Fibroblast of mammary gland (primary cell): Measurements from ENCODE around the gene ATF7IP2.
A peak's percentile ranks its signal among the peaks of the same experiment; 100 is the strongest.
"Not testable (repeated sequence)": the region's sequence is repeated elsewhere in the genome, so short reads cannot be mapped to it uniquely, and the experiment has no call there.

Source experiments
- DNase-seq: peaks from one replicate; pipeline ENCODE4 v3.0.0-alpha.2; 2010; ENCODE audit warnings: low read depth
- H3K4me3 ChIP-seq: 2 replicates; pipeline ENCODE4 v1.5.1; 2011; ENCODE audit warnings: low read depth, mild to moderate bottlenecking, low read length, moderate library complexity; ENCODE audit not compliant: control insufficient read depth
- CTCF ChIP-seq: conservative IDR thresholded peaks from 2 replicates; pipeline ENCODE4 v1.5.1; 2011; ENCODE audit warnings: low read depth, low read length, inconsistent platforms; ENCODE audit not compliant: control insufficient read depth, insufficient read depth

Gene ATF7IP2, protein sequence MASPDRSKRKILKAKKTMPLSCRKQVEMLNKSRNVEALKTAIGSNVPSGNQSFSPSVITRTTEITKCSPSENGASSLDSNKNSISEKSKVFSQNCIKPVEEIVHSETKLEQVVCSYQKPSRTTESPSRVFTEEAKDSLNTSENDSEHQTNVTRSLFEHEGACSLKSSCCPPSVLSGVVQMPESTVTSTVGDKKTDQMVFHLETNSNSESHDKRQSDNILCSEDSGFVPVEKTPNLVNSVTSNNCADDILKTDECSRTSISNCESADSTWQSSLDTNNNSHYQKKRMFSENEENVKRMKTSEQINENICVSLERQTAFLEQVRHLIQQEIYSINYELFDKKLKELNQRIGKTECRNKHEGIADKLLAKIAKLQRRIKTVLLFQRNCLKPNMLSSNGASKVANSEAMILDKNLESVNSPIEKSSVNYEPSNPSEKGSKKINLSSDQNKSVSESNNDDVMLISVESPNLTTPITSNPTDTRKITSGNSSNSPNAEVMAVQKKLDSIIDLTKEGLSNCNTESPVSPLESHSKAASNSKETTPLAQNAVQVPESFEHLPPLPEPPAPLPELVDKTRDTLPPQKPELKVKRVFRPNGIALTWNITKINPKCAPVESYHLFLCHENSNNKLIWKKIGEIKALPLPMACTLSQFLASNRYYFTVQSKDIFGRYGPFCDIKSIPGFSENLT

GRCh38 chr16:10385725-10386516, at the start of gene ATF7IP2:
TSS of gene ATF7IP2 (plus strand) at chr16:10386061. CDS start at chr16:10430621, 44,560 bp downstream.
- DNase-seq = peak; percentile 84
- TF ChIP-seq CTCF = no peak
- H3K4me3 ChIP-seq = peak within 1 kb of the TSS; percentile 79

GRCh38 chr16:10338426-10338825, 47.4 kb upstream of the ATF7IP2 start:
- DNase-seq = no peak

GRCh38 chr16:10339777-10340732, 45.8 kb upstream of the ATF7IP2 start:
- no peak overlapping the region for H3K4me3 ChIP-seq
- no peak for DNase-seq
- TF ChIP-seq CTCF = no peak

More at GRCh38 chr16:10338426-10338825, 47.4 kb upstream of the ATF7IP2 start:
- no peak for TF ChIP-seq CTCF
- no peak overlapping the region for H3K4me3 ChIP-seq

DNA sequence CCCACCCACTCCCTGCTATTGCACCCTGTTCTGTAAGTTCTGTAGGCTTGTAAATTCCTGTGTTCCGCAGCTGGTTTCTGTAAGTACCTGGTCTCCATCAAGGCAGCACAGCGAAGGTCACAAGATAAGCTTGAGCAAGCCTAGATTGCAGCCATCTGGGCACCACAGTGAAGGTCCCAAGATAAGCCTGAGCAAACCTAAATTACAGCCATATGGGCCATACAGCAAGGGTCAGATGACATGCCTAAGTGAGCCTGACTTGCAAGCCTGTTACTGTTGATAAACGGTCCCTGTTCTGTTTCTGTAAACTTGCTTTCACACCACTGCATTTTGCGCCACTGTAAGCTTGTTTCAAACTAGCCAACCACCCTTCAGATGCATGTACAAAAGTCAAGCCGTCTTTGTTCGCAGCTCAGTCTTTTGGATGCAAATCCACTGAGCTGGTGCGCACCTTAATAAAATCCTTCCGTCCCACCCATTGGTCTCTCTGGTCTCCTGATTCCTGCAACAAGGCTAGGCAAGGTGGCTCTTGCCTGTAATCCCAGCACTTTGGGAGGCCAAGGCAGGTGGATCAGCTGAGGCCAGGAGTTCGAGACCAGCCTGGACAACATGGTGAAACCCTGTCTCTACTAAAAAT, 42.6 kb upstream of the ATF7IP2 start:
- TF ChIP-seq CTCF = no peak
- no peak overlapping the region for H3K4me3 ChIP-seq
- no peak for DNase-seq

GRCh38 chr16:10344699-10345098, 41.2 kb upstream of the ATF7IP2 start:
- DNase-seq, H3K4me3 ChIP-seq: not testable (repeated sequence)

DNA sequence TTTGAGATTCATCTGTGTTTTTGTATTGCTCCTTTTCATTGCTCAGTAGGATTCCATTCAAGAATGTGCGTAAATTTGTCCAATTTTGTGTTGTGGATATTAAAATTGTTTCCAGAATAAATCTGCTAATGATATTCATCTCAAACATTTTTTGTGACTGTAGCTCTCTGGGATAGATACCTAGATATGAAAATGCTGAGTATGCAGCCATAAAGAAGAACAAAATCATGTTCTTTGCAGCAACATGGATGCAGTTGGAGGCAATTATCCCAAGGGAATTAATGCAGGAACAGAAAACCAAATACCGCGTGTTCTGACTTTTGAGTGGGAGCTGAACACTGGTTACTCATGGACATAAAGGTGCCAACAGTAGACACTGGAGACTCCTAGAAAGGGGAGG, 40.2 kb upstream of the ATF7IP2 start:
- no peak for DNase-seq
- TF ChIP-seq CTCF = no peak
- H3K4me3 ChIP-seq = no peak overlapping the region
